HG03520 (cell line): Measurements from ENCODE around the gene PMAIP1.

Source experiments
- ATAC-seq: cut with Tn5 transposase; IDR thresholded peaks from one replicate; pipeline ENCODE4 v1.9.1; 2021; ENCODE audit warnings: mild to moderate bottlenecking, moderate library complexity; ENCODE audit not compliant: unreplicated experiment

Gene PMAIP1

DNA sequence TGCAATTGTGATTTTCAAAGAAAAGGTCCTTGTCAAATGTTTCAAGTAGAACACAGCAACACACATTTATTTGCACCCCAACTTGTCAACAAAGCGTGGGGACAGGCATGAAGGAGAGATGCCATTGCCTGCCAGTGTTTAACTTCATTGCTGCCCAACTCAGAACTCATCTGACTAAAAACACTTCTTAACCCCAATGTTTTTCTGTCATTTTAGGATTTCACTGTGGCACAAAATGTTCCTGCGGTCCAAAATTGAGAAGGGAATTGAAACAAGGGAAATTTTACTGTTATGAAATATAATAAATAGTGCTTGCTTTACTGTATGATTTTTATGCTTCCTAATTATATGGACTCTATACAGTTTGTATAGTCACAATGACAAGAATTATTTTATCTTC, 45.7 kb downstream of the PMAIP1 start:
- no peak for ATAC-seq

DNA sequence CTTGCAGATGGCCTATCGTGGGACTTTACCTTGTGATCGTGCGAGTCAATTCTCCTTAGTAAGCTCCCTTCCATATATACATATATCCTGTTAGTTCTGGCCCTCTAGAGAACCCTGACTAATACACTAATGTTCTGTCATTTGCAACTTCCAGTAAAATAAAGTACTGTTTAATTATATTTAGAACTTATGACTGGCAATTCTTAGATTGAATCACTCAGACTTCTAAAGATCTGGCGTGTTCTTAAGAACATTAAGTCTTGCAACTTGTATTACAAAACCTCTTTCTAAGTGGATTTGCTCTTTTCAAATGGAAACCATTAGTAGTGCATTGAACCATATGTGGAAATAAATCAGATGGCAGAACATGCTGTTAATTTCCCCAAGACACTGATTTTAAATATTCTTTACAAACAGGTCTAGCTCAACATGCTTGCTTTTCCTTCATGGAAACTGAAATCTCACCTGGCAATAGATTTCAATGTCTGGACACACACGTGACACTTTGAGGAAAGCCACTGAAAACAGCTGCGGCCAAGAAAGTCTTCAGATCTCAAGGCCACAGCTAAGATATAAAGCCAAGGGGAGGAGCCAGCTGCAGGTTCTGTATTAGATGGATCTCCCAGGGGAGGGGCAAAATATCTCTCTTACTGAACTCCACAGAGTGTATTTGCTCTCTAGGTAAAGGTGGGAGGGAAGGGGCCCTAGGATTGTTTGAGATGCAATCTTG, 50.6 kb downstream of the PMAIP1 start:
- peak; percentile 58 for ATAC-seq

DNA sequence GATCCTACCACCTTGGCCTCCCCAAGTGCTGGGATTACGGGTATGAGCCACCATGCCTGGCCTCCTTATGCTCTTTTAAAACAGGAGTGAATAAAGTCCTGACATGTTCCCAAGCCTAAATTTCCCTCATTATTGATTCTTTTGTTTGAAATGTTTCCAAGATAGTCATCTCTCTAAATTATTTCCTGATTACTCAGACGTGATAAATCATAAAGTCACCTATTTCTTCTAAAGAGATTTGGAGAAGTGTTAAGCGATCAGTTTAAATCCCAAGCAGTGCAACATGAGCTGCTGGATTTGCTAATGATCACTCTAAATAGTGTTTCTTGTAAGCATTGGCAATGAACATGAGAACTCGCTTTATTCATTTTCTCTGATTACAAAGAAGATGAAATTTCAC, 51.8 kb downstream of the PMAIP1 start:
- ATAC-seq, result no peak

GRCh38 chr18:59952283-59953007, 52.6 kb downstream of the PMAIP1 start:
- ATAC-seq, result no peak
